ENCODE results near the gene MND1.

GRCh38 chr4:153322791-153323190 lies 21.7 kb upstream of the MND1 start:
- no peak for TF ChIP-seq POLR2A (IDR thresholded peaks at IDR 0.05)
- TF ChIP-seq, protein P1, sequence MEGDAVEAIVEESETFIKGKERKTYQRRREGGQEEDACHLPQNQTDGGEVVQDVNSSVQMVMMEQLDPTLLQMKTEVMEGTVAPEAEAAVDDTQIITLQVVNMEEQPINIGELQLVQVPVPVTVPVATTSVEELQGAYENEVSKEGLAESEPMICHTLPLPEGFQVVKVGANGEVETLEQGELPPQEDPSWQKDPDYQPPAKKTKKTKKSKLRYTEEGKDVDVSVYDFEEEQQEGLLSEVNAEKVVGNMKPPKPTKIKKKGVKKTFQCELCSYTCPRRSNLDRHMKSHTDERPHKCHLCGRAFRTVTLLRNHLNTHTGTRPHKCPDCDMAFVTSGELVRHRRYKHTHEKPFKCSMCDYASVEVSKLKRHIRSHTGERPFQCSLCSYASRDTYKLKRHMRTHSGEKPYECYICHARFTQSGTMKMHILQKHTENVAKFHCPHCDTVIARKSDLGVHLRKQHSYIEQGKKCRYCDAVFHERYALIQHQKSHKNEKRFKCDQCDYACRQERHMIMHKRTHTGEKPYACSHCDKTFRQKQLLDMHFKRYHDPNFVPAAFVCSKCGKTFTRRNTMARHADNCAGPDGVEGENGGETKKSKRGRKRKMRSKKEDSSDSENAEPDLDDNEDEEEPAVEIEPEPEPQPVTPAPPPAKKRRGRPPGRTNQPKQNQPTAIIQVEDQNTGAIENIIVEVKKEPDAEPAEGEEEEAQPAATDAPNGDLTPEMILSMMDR (IDR thresholded peaks at IDR 0.05) = no peak

Measured in right lobe of liver (tissue), 4 donors.